ENCODE results near the gene MYO16.

DNA sequence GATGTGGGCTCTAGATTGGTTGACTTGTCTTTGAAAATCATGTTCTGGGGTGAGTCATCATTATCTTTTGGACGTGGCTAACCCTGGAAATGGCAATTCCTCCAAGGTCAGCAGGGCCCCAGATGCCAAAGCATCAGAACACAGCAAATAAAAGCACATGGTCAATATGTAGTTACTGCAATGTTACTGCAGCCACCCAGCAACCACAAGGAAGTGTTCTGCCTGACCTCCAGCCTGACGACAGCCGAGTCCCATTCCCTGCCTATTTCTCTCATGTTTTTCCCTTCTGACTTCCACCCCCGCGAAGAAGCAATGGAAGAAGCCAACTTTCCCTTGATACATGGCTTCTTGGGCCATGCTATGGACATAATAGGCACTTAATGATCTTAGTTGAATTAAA, 579.1 kb downstream of the MYO16 start:
- TF ChIP-seq GATA3 (IDR thresholded peaks at IDR 0.05; ENCODE audit: low read depth, low read length) (no peak), GATA2 (IDR thresholded peaks at IDR 0.05; ENCODE audit: low read depth, low read length) (no peak)
